IMR-90 (cell line): ENCODE measurements around the gene TAS2R40. TPM values are rescaled to one million over a fixed set of nuclear protein-coding genes. Genes with fewer than 3 reads are reported as not detected.

ENCODE experiments used
- ATAC-seq: fragments of 200-7000 bp; cut with Tn5 transposase; 2 replicates; pipeline ENCODE4 v1.9.1; 2020; ENCODE audit warnings: low read depth, mild to moderate bottlenecking, moderate library complexity
- BruUV-seq: library from RNA; stranded (reverse); fragments of 400-500 nt; replicated peaks from 2 replicates; lab custom pipeline; 2021; lab: Mats Ljungman, UMichigan
- CTCF ChIA-PET: fragments of 300-600 bp; formaldehyde crosslinking; extraction: SDS; loops from one replicate; lab custom pipeline; 2021; ENCODE audit warnings: antibody characterized with exemption; lab: Yijun Ruan, JAX
- POLR2A ChIA-PET: fragments of 300-600 bp; sonication (Branson Sonifier 250); formaldehyde crosslinking; loops from one replicate; lab custom pipeline; 2022; ENCODE audit warnings: antibody characterized with exemption; ENCODE audit not compliant: unreplicated experiment; lab: Charles Lee
- DNase-seq: peaks from one replicate; pipeline ENCODE4 v3.0.0; 2013
- H2AFZ ChIP-seq: replicated peaks from 2 replicates; pipeline ENCODE3; 2013; ENCODE audit warnings: low read length, mild to moderate bottlenecking; ENCODE audit not compliant: poor library complexity
- H2AK5ac ChIP-seq: 2 replicates; pipeline ENCODE4 v1.6.1; 2013; ENCODE audit warnings: low read depth, low read length, inconsistent platforms
- H2AK9ac ChIP-seq: replicated peaks from 2 replicates; pipeline ENCODE3; 2013; ENCODE audit warnings: mild to moderate bottlenecking, low read depth, low read length, moderate library complexity; ENCODE audit not compliant: poor library complexity
- H2BK120ac ChIP-seq: 2 replicates; pipeline ENCODE4 v1.6.1; 2013; ENCODE audit warnings: low read depth, low read length, inconsistent platforms
- H2BK15ac ChIP-seq: 3 replicates; pipeline ENCODE4 v1.6.1; 2013; ENCODE audit warnings: low read depth, low read length, inconsistent platforms
- H2BK20ac ChIP-seq: 2 replicates; pipeline ENCODE4 v1.6.1; 2013; ENCODE audit warnings: low read depth, mild to moderate bottlenecking, inconsistent platforms, low read length, moderate library complexity
- H2BK5ac ChIP-seq: 2 replicates; pipeline ENCODE4 v1.6.1; 2013; ENCODE audit warnings: mild to moderate bottlenecking, low read depth, low read length, inconsistent platforms; ENCODE audit not compliant: poor library complexity, severe bottlenecking
- H3K14ac ChIP-seq: replicated peaks from 2 replicates; pipeline ENCODE4 v1.6.1; 2013; ENCODE audit warnings: low read depth, low read length, inconsistent platforms
- H3K18ac ChIP-seq: 2 replicates; pipeline ENCODE4 v1.6.1; 2013; ENCODE audit warnings: low read depth, low read length, control low read depth
- H3K23ac ChIP-seq: 2 replicates; pipeline ENCODE4 v1.6.1; 2013; ENCODE audit warnings: low read depth, low read length, inconsistent platforms
- H3K27ac ChIP-seq: 2 replicates; pipeline ENCODE4 v1.5.1; 2013; ENCODE audit warnings: mild to moderate bottlenecking, control low read depth, low read length; ENCODE audit not compliant: insufficient read depth
- H3K27me3 ChIP-seq: 2 replicates; pipeline ENCODE4 v1.6.1; 2013; ENCODE audit warnings: low read length; ENCODE audit not compliant: control insufficient read depth, insufficient read depth
- H3K36me3 ChIP-seq: 2 replicates; pipeline ENCODE4 v1.6.1; 2013; ENCODE audit warnings: low read length, mixed read lengths; ENCODE audit not compliant: control insufficient read depth, insufficient read depth
- H3K4ac ChIP-seq: 2 replicates; pipeline ENCODE4 v1.6.1; 2013; ENCODE audit warnings: low read depth, low read length, inconsistent platforms
- H3K4me1 ChIP-seq: 2 replicates; pipeline ENCODE4 v1.6.1; 2013; ENCODE audit warnings: low read length, mixed read lengths; ENCODE audit not compliant: control insufficient read depth, insufficient read depth
- H3K4me2 ChIP-seq: 2 replicates; pipeline ENCODE4 v1.6.1; 2013; ENCODE audit warnings: low read depth, mild to moderate bottlenecking, control low read depth, low read length, moderate library complexity
- H3K4me3 ChIP-seq: 2 replicates; pipeline ENCODE4 v1.5.1; 2013; ENCODE audit warnings: low read depth, mild to moderate bottlenecking, control low read depth, low read length, moderate library complexity; ENCODE audit not compliant: insufficient read depth
- H3K56ac ChIP-seq: 2 replicates; pipeline ENCODE4 v1.6.1; 2013; ENCODE audit warnings: low read length, inconsistent platforms; ENCODE audit not compliant: insufficient read depth; ENCODE audit errors: extremely low read depth
- H3K79me1 ChIP-seq, 2 experiments: 2 replicates each; pipeline ENCODE4 v1.6.1; 2013; ENCODE audit warnings: low read length in 2 of 2, inconsistent platforms in 1 of 2, low read depth in 1 of 2
- H3K9ac ChIP-seq: 2 replicates; pipeline ENCODE4 v1.6.1; 2013; ENCODE audit warnings: low read depth, low read length, control low read depth
- H3K9me1 ChIP-seq: 2 replicates; pipeline ENCODE4 v1.6.1; 2013; ENCODE audit warnings: low read length, inconsistent platforms; ENCODE audit not compliant: insufficient read depth
- H3K9me3 ChIP-seq: 2 replicates; pipeline ENCODE4 v1.6.1; 2013; ENCODE audit warnings: low read length; ENCODE audit not compliant: control insufficient read depth, insufficient read depth
- H4K20me1 ChIP-seq: 2 replicates; pipeline ENCODE4 v1.6.1; 2013; ENCODE audit warnings: low read length, inconsistent platforms; ENCODE audit not compliant: insufficient read depth
- H4K5ac ChIP-seq: 2 replicates; pipeline ENCODE4 v1.6.1; 2013; ENCODE audit warnings: mild to moderate bottlenecking, low read depth, low read length, control low read depth
- H4K8ac ChIP-seq, 2 experiments: 2 replicates each; pipeline ENCODE4 v1.6.1; 2013; ENCODE audit warnings: low read depth in 2 of 2, low read length in 2 of 2, control low read depth in 1 of 2, inconsistent platforms in 1 of 2
- H4K91ac ChIP-seq: 2 replicates; pipeline ENCODE4 v1.6.1; 2013; ENCODE audit warnings: low read depth, low read length, inconsistent platforms; ENCODE audit not compliant: insufficient read depth
- BHLHE40 ChIP-seq: fragments of 150-350 bp; IDR thresholded peaks from 2 replicates; pipeline ENCODE4 v1.6.1; 2016; ENCODE audit warnings: mild to moderate bottlenecking, low read depth, low read length
- FOS ChIP-seq: fragments of 150-350 bp; IDR thresholded peaks from 2 replicates; pipeline ENCODE4 v1.6.1; 2016; ENCODE audit warnings: low read depth, low read length
- MAFK ChIP-seq: IDR thresholded peaks from 2 replicates; pipeline ENCODE4 v1.6.1; 2012; ENCODE audit warnings: low read depth, low read length, improper control_type of control experiment
- MAZ ChIP-seq: IDR thresholded peaks from 2 replicates; pipeline ENCODE4 v1.6.1; 2012; ENCODE audit warnings: low read depth, mild to moderate bottlenecking, low read length, improper control_type of control experiment, moderate library complexity, borderline replicate concordance
- MXI1 ChIP-seq: IDR thresholded peaks from 2 replicates; pipeline ENCODE4 v1.6.1; 2012; ENCODE audit warnings: low read depth, mild to moderate bottlenecking, low read length, moderate library complexity, borderline replicate concordance
- NFE2L2 ChIP-seq: fragments of 150-350 bp; IDR thresholded peaks from 2 replicates; pipeline ENCODE4 v1.6.1; 2016; ENCODE audit warnings: low read depth, mild to moderate bottlenecking, low read length
- POLR2A ChIP-seq: IDR thresholded peaks from 2 replicates; pipeline ENCODE4 v1.6.1; 2012; ENCODE audit warnings: mild to moderate bottlenecking, low read depth, low read length
- RAD21 ChIP-seq: IDR thresholded peaks from 2 replicates; pipeline ENCODE4 v1.6.1; 2012; ENCODE audit warnings: low read length, improper control_type of control experiment
- RCOR1 ChIP-seq: IDR thresholded peaks from 2 replicates; pipeline ENCODE4 v1.6.1; 2012; ENCODE audit warnings: mild to moderate bottlenecking, low read length, improper control_type of control experiment; ENCODE audit not compliant: insufficient replicate concordance
- WGBS, 2 experiments: methylation state at CpG; one replicate each; pipeline versions ENCODE4 v1.1.5 to v1.1.7; 2013; ENCODE audit warnings: missing lambda C conversion rate in 2 of 2; ENCODE audit not compliant: insufficient read length in 1 of 2; ENCODE audit errors: extremely low coverage in 2 of 2; 5-methylcytosine and 5-hydroxymethylcytosine counted together
- dilution Hi-C: fragments of 300-500 bp; cut with HindIII; formaldehyde crosslinking; loops from one replicate; pipeline ENCODE4 v1.14.3; 2018; ENCODE audit warnings: low sequenced_read_pairs; ENCODE audit not compliant: unreplicated experiment
- in situ Hi-C: fragments of 300-500 bp; cut with MboI; formaldehyde crosslinking; loops from 3 replicates; pipeline ENCODE4 v1.14.3; 2019; ENCODE audit warnings: low sequenced_read_pairs, inconsistent platforms, mixed read lengths
- intact Hi-C: fragments of 100-400 bp; cut with micrococcal nuclease; formaldehyde crosslinking; loops from 2 replicates; pipeline ENCODE4 v1.10.0; 2022
- polyA plus RNA-seq, 3 experiments: library from polyadenylated mRNA; depleted of rRNA; stranded (reverse); fragments of >200 nt; gene quantifications; 2 replicates each; pipeline ENCODE4 v1.2.3, GENCODE V29; 2012; ENCODE audit warnings: low replicate concordance in 1 of 3
- total RNA-seq: library from RNA; depleted of rRNA; stranded (reverse); fragments of >200 nt; gene quantifications from 2 replicates; pipeline ENCODE4 v1.2.3, GENCODE V29; 2012
- TF ChIP-seq, protein P1 (sequence below): conservative IDR thresholded peaks from 2 replicates; pipeline ENCODE4 v1.5.1; 2012; ENCODE audit warnings: mild to moderate bottlenecking, low read depth, low read length, improper control_type of control experiment

TAS2R40 gene
- total and polyA plus RNA-seq, 2 of the 4 experiments (the other 2 are of a cell fraction): not detected

DNA sequence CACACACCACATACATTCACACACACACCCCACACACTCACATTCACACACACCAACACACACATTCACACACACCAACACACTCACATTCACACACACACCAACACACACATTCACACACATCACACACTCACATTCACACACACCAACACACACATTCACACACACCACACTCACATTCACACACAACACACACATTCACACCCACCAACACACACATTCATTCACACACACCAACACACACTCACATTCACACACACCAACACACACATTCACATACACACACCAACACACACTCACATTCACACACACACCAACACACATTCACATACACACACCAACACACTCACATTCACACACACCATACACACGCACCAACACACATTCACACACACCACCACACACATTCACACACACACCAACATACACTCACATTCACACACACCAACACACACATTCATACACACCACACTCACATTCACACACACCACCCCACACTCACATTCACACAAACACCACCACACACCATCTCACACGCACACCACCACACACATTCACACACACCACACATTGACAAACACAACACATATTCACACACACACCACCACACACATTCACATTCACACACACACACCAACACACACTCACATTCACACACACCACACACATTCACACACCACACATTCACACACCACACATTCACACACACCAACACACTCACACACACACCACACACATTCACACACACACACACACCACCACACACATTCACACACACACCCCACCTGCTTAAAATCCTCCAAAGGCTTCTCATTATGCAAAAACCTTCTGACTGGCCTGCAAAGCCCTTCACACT lies 9.0 kb downstream of the TAS2R40 start:
- H4K8ac ChIP-seq: no peak overlapping the region

More for the DNA sequence above, 9.0 kb downstream of the TAS2R40 start:
- no peak overlapping the region for H4K91ac ChIP-seq
- peak overlapping the region; percentile 24 for H2AK9ac ChIP-seq
- no peak overlapping the region for H3K56ac ChIP-seq
- CTCF ChIA-PET: interaction anchor here (1.8 kb wide), 2 partner anchors 16 kb away, joined by 4 to 5 read pairs; no protein-coding TSS in a partner anchor
- no peak overlapping the region for H2AFZ ChIP-seq
- no peaks in the 10 kb centered on the region for H4K20me1 ChIP-seq
- H2AK5ac ChIP-seq: no peak overlapping the region
- no peak overlapping the region for H4K5ac ChIP-seq
- DNase-seq (no peak), ATAC-seq (no peak)
- no peak overlapping the region for H3K27ac ChIP-seq
- H2BK15ac ChIP-seq: no peak overlapping the region
- no peaks in the 10 kb centered on the region for H3K36me3 ChIP-seq
- no peak overlapping the region; the same call in 1 of the 2 replicates for H3K14ac ChIP-seq
- H3K9me1 ChIP-seq: peaks cover 8% of the 10 kb centered on the region; the same call in 1 of the 2 replicates
- TF ChIP-seq BHLHE40 (no peak), MXI1 (no peak), RAD21 (no peak), FOS (no peak), RCOR1 (no peak), MAFK (no peak), MAZ (no peak), NFE2L2 (no peak), POLR2A (no peak)
- TF ChIP-seq, protein P1, sequence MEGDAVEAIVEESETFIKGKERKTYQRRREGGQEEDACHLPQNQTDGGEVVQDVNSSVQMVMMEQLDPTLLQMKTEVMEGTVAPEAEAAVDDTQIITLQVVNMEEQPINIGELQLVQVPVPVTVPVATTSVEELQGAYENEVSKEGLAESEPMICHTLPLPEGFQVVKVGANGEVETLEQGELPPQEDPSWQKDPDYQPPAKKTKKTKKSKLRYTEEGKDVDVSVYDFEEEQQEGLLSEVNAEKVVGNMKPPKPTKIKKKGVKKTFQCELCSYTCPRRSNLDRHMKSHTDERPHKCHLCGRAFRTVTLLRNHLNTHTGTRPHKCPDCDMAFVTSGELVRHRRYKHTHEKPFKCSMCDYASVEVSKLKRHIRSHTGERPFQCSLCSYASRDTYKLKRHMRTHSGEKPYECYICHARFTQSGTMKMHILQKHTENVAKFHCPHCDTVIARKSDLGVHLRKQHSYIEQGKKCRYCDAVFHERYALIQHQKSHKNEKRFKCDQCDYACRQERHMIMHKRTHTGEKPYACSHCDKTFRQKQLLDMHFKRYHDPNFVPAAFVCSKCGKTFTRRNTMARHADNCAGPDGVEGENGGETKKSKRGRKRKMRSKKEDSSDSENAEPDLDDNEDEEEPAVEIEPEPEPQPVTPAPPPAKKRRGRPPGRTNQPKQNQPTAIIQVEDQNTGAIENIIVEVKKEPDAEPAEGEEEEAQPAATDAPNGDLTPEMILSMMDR: no peak
- no peak overlapping the region for H3K4me3 ChIP-seq
- no peak overlapping the region for H3K9ac ChIP-seq
- H3K4me1 ChIP-seq: peaks cover 2% of the 10 kb centered on the region; the same call in 1 of the 2 replicates
- no TSS peak for BruUV-seq
- in situ Hi-C loops: no loop called here
- H2BK5ac ChIP-seq: peak overlapping the region; percentile 93
- H3K18ac ChIP-seq: no peak overlapping the region
- WGBS, 2 experiments: 74% methylated on average over 2 of the region's 2 CpGs; no CpG with 5 or more reads in 1 of the 2 experiments
- H3K4ac ChIP-seq: no peak overlapping the region
- dilution Hi-C loops: no loop called here
- no peaks in the 10 kb centered on the region for H3K9me3 ChIP-seq
- POLR2A ChIA-PET: no interaction called here
- no peak overlapping the region for H3K4me2 ChIP-seq
- intact Hi-C loops: no loop called here
- H3K23ac ChIP-seq: no peak overlapping the region
- no peak overlapping the region for H2BK120ac ChIP-seq
- H2BK20ac ChIP-seq: no peak overlapping the region
- H3K79me1 ChIP-seq: no peaks in the 10 kb centered on the region
- H3K27me3 ChIP-seq: no peaks in the 10 kb centered on the region; the same call in 1 of the 2 replicates
